Fibroblast of lung (primary cell): ENCODE results near the gene FIBP.

ENCODE experiments used
- EZH2 ChIP-seq: IDR thresholded peaks from 2 replicates; pipeline ENCODE4 v1.5.1; 2012; ENCODE audit warnings: low read length, control low read depth, mild to moderate bottlenecking; ENCODE audit errors: missing control alignments
- TF ChIP-seq, protein P1 (sequence below), 2 donors: IDR thresholded peaks in 1 of 2; conservative IDR thresholded peaks in 1 of 2; 1 replicate in 1 of 2; 2 replicates in 1 of 2; pipeline ENCODE4 v1.5.1; 2011 to 2012; ENCODE audit warnings: low read length in 2 of 2, control low read depth in 1 of 2, inconsistent platforms in 1 of 2, low read depth in 1 of 2, mild to moderate bottlenecking in 1 of 2

DNA sequence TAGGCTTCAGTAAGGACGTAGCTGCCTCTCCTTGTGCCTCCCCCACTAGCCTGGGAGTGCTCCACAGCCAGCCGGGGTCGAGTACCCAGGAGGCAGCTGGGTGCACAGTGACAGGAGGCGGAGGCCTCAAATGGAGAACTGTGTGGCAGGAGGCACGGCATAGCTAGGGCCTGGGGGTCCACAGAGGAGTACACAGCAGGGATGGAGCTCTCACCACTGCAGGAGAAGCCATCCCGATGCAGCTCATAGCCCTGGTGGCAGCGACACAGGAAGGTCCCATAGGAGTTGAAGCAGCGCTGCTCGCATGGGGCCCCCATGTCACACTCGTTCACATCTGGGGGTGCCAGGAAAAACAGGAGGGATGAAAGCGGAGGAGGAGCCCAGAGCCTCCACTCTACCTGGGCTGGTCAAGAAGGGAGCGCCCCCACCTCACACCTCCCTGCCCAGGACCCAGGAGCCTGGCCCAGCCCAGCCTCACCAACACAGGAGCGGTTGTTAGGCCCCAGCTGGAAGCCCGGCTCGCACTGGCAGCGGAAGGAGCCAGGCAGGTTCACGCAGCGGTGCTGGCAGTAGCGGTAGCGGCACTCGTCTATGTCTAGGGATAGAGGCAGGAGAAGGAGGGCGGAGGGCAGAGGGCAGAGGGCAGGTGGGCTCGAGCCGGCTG is 18.5 kb downstream of the FIBP start:
- TF ChIP-seq, protein P1, sequence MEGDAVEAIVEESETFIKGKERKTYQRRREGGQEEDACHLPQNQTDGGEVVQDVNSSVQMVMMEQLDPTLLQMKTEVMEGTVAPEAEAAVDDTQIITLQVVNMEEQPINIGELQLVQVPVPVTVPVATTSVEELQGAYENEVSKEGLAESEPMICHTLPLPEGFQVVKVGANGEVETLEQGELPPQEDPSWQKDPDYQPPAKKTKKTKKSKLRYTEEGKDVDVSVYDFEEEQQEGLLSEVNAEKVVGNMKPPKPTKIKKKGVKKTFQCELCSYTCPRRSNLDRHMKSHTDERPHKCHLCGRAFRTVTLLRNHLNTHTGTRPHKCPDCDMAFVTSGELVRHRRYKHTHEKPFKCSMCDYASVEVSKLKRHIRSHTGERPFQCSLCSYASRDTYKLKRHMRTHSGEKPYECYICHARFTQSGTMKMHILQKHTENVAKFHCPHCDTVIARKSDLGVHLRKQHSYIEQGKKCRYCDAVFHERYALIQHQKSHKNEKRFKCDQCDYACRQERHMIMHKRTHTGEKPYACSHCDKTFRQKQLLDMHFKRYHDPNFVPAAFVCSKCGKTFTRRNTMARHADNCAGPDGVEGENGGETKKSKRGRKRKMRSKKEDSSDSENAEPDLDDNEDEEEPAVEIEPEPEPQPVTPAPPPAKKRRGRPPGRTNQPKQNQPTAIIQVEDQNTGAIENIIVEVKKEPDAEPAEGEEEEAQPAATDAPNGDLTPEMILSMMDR (conservative IDR thresholded peaks at IDR 0.05 in 1 of 2, IDR thresholded peaks at IDR 0.05 in 1 of 2; ENCODE audit: low read depth in 1 of 2, low read length in 2 of 2): no peak
- TF ChIP-seq EZH2: no peak
